Activated B cell treated with CpG ODN at 0.5 μM for 24 hours (primary cell): ENCODE results near the gene FAM111B. TPM values are rescaled to one million over a fixed set of nuclear protein-coding genes. Genes with fewer than 3 reads are reported as not detected.

Experiments used
- ATAC-seq: fragments of 200-7000 bp; cut with Tn5 transposase; one replicate; pipeline ENCODE4 v1.10.0; 2021; ENCODE audit warnings: low read depth, mild to moderate bottlenecking, moderate library complexity
- CTCF ChIA-PET: fragments of 350-600 bp; sonication (Branson Sonifier 250); formaldehyde crosslinking; loops from one replicate; lab custom pipeline; 2021; ENCODE audit warnings: antibody characterized with exemption; lab: Charles Lee
- POLR2A ChIA-PET: fragments of 350-600 bp; sonication (Branson Sonifier 250); formaldehyde crosslinking; loops from one replicate; lab custom pipeline; 2021; ENCODE audit warnings: antibody characterized with exemption; lab: Charles Lee
- DNase-seq: peaks from one replicate; pipeline ENCODE4 v3.0.0; 2022
- H3K27ac Mint-ChIP-seq: one replicate; pipeline ENCODE4 v1.8.0; 2020; ENCODE audit warnings: mixed read lengths
- H3K27me3 Mint-ChIP-seq: one replicate; pipeline ENCODE4 v1.8.0; 2021; ENCODE audit warnings: mixed read lengths
- H3K36me3 Mint-ChIP-seq: one replicate; pipeline ENCODE4 v1.8.0; 2021; ENCODE audit warnings: low read depth, mixed read lengths
- H3K4me1 Mint-ChIP-seq: one replicate; pipeline ENCODE4 v1.8.0; 2021; ENCODE audit warnings: mixed read lengths
- H3K4me3 Mint-ChIP-seq: one replicate; pipeline ENCODE4 v1.8.0; 2020; ENCODE audit warnings: mild to moderate bottlenecking, mixed read lengths
- H3K9me3 Mint-ChIP-seq: one replicate; pipeline ENCODE4 v1.8.0; 2020; ENCODE audit warnings: mixed read lengths
- CTCF ChIP-seq: fragments of 200-600 bp; IDR thresholded peaks from one replicate; pipeline ENCODE4 v1.8.0; 2022; ENCODE audit warnings: antibody characterized with exemption, mild to moderate bottlenecking
- intact Hi-C: fragments of 100-400 bp; cut with micrococcal nuclease; formaldehyde crosslinking; loops from one replicate; pipeline ENCODE4 v1.15.1; 2024
- total RNA-seq: library from RNA; stranded (reverse); gene quantifications from 2 replicates; pipeline ENCODE4 v1.2.3, GENCODE V29; 2022

Gene FAM111B
- total RNA-seq, 1 donor from 2014 or later = 48.0 TPM

GRCh38 chr11:59152312-59152951 lies 45.4 kb downstream of the FAM111B start:
- no peaks in the 10 kb centered on the region for H3K27me3 Mint-ChIP-seq
- no peaks in the 10 kb centered on the region for H3K9me3 Mint-ChIP-seq
- H3K27ac Mint-ChIP-seq = peak overlapping the region; percentile 79
- peak overlapping the region; percentile 65 for H3K4me3 Mint-ChIP-seq
- peaks cover 57% of the 10 kb centered on the region for H3K4me1 Mint-ChIP-seq
- DNase-seq = no peak
- intact Hi-C loops = loop anchor here (10.0 kb wide), 2 partner anchors 1588 to 1638 kb away; partner anchors contain the start of genes SLC43A1 and UBE2L6
- H3K36me3 Mint-ChIP-seq = peaks cover 13% of the 10 kb centered on the region
- CTCF ChIA-PET = interaction anchor here (1.4 to 2.5 kb wide), 3 partner anchors 11 to 499 kb away, joined by 3 to 11 read pairs (median 5); no protein-coding TSS in a partner anchor
- peak; percentile 45 for ATAC-seq
- POLR2A ChIA-PET = interaction anchor here (0.5 to 2.4 kb wide), 6 partner anchors 10 to 575 kb away, joined by 3 to 14 read pairs (median 4); partner anchors contain the start of gene FAM111A
- TF ChIP-seq CTCF = no peak

- Mint-ChIP-seq H3K4me3 (no peak overlapping the region), H3K36me3 (peaks cover 5% of the 10 kb centered on the region), H3K9me3 (no peaks in the 10 kb centered on the region), H3K27me3 (no peaks in the 10 kb centered on the region), H3K4me1 (peaks cover 51% of the 10 kb centered on the region), H3K27ac (no peak overlapping the region)
- ChIA-PET POLR2A (interaction anchor here (1.0 to 4.8 kb wide), 2 partner anchors 11 to 12 kb away, joined by 3 to 53 read pairs; partner anchors contain the start of gene FAM111A), CTCF (interaction anchor here (0.7 to 4.7 kb wide), 4 partner anchors 8 to 45 kb away, joined by 3 to 84 read pairs (median 4); partner anchors contain the start of gene FAM111A)
- intact Hi-C loops = loop anchor here (5.0 to 10.0 kb wide), 5 partner anchors 97 to 1662 kb away; partner anchors contain the start of genes SLC43A1 and UBE2L6
- no peak for TF ChIP-seq CTCF
- ATAC-seq (no peak), DNase-seq (no peak)
Measured at GRCh38 chr11:59154610-59155009, 47.6 kb downstream of the FAM111B start.

GRCh38 chr11:59157433-59157832 lies 50.4 kb downstream of the FAM111B start:
- Mint-ChIP-seq H3K4me3 (no peak overlapping the region), H3K27ac (no peak overlapping the region), H3K27me3 (no peaks in the 10 kb centered on the region), H3K36me3 (no peaks in the 10 kb centered on the region), H3K9me3 (no peaks in the 10 kb centered on the region), H3K4me1 (peaks cover 37% of the 10 kb centered on the region)
- ChIA-PET CTCF (interaction anchor here (0.6 to 4.7 kb wide), 19 partner anchors 11 to 590 kb away, joined by 3 to 97 read pairs (median 13); partner anchors contain the start of genes DTX4, FAM111A and FAM111B), POLR2A (interaction anchor here (0.5 to 4.8 kb wide), 10 partner anchors 9 to 580 kb away, joined by 3 to 53 read pairs (median 5); partner anchors contain the start of genes FAM111A and FAM111B)
- intact Hi-C loops = loop anchor here (5.0 to 10.0 kb wide), 5 partner anchors 100 to 1665 kb away; partner anchors contain the start of genes SLC43A1 and UBE2L6
- DNase-seq = no peak
- TF ChIP-seq CTCF = no peak
- ATAC-seq = no peak

- ATAC-seq (peak; percentile 99), DNase-seq (no peak)
- H3K27me3 Mint-ChIP-seq = no peaks in the 10 kb centered on the region
- TF ChIP-seq CTCF = no peak
- POLR2A ChIA-PET = interaction anchor here (0.5 to 4.8 kb wide), 20 partner anchors 10 to 1641 kb away, joined by 3 to 53 read pairs (median 4); partner anchors contain the start of genes DTX4, FAM111A, FAM111B and LPXN
- no peaks in the 10 kb centered on the region for H3K36me3 Mint-ChIP-seq
- H3K4me3 Mint-ChIP-seq = peak overlapping the region; percentile 55
- CTCF ChIA-PET = interaction anchor here (0.6 to 4.7 kb wide), 45 partner anchors 12 to 1360 kb away, joined by 3 to 97 read pairs (median 4); partner anchors contain the start of genes DTX4, FAM111A, FAM111B and MPEG1
- intact Hi-C loops = loop anchor here (1.0 to 10.0 kb wide), 9 partner anchors 16 to 1666 kb away; partner anchors contain the start of genes FAM111A, SLC43A1 and UBE2L6
- H3K9me3 Mint-ChIP-seq = no peaks in the 10 kb centered on the region
- peaks cover 27% of the 10 kb centered on the region for H3K4me1 Mint-ChIP-seq
- H3K27ac Mint-ChIP-seq = peak overlapping the region; percentile 77
Measured at GRCh38 chr11:59158206-59159068, 51.4 kb downstream of the FAM111B start.
